Stomach (tissue), 4 donors: ENCODE results near the gene NEAT1.

ENCODE experiments used
- CTCF ChIP-seq, 7 experiments: fragments of 450-650 bp in 4 of 7; fragments of 200-600 bp in 3 of 7; sonication (generic) in 3 of 7; IDR thresholded peaks; one replicate each; pipeline ENCODE4 v1.5.1; 2016 to 2019; ENCODE audit warnings: antibody characterized with exemption in 7 of 7, control low read depth in 2 of 7, mild to moderate bottlenecking in 1 of 7
- EP300 ChIP-seq: sonication (generic); formaldehyde crosslinking; IDR thresholded peaks from one replicate; pipeline ENCODE4 v1.6.1; 2017; ENCODE audit warnings: antibody characterized with exemption
- POLR2A ChIP-seq, 4 donors: fragments of 450-650 bp; IDR thresholded peaks; one replicate each; pipeline ENCODE4 v1.6.1; 2016; ENCODE audit warnings: antibody characterized with exemption in 4 of 4, control low read depth in 2 of 4, mild to moderate bottlenecking in 1 of 4, moderate library complexity in 1 of 4
- POLR2AphosphoS5 ChIP-seq, 3 donors: sonication (generic); formaldehyde crosslinking; IDR thresholded peaks; one replicate each; pipeline ENCODE4 v1.6.1; 2016; ENCODE audit warnings: antibody characterized with exemption in 3 of 3

- TF ChIP-seq EP300 (no peak), CTCF (IDR thresholded peaks at IDR 0.05) (no peak), POLR2A (IDR thresholded peaks at IDR 0.05) (no peak), POLR2AphosphoS5 (IDR thresholded peaks at IDR 0.05) (no peak)
Observed at GRCh38 chr11:65411681-65412070, 10.9 kb upstream of the NEAT1 start.
